ENCODE results near the gene ANKRD17. TPM values are rescaled to one million over a fixed set of nuclear protein-coding genes. Genes with fewer than 3 reads are reported as not detected.
A peak's percentile ranks its signal among the peaks of the same experiment; 100 is the strongest.
"Not testable (repeated sequence)": the region's sequence is repeated elsewhere in the genome, so short reads cannot be mapped to it uniquely, and the experiment has no call there.

The ANKRD17 gene
- total RNA-seq, 1 donor from 2014 or later, result 60.8 TPM

DNA sequence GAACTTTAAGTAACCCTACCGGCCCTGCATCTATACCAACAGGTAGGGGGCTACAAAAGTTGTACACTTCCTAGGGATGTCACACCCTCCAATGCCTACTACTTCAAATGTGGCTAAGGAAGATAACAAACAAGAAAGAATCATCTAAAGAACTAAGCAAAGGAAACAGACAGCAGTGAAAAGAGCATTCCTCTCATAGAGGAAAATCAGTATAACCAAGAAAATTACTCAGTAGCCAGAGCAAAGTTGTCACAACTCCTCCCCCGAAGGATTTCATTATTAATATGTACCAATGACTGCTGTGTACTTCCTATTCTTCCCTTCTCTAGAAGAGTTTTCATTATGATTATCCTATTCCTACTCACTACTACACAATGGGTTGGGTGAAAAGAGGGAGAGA lies 12.6 kb downstream of the ANKRD17 start:
- no peak for DNase-seq (ENCODE audit: low spot score)

DNA sequence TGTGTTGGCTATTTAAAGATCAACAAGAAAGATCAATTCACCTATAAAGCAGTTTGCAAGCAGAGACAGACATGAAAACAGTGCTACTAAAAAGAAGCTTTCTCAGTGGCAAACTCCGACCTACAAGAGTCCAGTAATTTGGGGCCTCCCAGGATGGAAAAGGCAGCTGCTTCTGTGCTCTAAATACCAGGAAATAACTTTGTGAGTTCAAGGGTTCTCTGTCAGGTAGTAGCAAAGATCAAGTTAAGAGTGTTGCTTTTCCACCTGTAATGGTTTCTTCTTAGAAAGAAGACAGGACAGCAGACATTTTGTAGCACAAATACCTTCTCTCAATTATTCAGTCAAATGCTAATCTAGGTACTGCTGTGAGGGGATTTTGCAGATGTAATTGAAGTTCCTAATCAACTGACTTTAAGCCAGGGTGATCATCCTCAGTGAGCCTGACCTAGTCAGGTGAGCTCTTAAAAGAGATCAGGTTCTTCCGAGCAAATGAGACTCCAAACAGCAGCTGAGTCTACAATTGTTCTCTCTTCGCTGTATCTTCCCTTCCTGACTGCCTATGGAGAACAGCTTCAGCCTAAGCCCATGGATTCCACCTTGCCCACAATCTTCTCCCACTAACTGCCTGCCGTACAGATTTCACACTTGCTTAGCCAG lies 13.5 kb downstream of the ANKRD17 start:
- DNase-seq (ENCODE audit: low spot score), result no peak

DNA sequence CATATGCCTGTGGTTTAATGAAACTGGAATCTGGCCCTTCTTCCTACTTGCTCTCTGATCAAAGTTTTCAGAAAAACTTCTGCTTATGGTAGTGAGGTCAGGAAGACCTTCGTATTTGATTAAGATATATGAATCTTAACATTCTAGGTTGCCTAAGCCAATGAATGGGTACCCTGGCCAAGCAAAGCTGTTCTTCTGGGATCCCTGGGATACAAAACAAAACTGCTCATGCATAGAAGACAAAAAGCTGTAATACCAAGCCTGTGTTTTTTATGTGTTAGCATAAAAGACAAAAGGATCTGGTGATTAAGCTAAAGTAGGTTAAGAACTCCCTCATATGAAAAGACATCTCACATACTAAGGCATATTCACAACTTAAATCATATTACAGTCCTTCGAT lies 21.6 kb downstream of the ANKRD17 start:
- DNase-seq (ENCODE audit: low spot score), result no peak

DNA sequence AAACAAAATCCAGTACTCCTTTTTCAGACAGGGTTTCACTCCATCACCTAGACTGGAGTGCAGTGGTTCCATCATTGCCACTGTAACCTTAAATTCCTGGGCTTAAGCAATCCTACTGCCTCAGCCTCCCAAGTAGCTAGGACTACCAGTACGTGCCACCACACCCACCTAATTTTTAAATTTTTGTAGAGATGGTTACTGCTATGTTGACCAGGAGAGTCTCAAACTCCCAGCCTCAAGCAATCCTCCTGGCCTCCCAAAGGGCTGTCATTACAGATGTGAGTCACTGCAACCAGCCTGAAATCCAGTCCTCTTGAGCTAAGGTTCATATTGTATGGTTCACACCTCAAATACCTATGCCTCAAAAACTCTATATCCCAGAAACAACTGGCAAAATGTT lies 22.4 kb downstream of the ANKRD17 start:
- DNase-seq (ENCODE audit: low spot score), result no peak

DNA sequence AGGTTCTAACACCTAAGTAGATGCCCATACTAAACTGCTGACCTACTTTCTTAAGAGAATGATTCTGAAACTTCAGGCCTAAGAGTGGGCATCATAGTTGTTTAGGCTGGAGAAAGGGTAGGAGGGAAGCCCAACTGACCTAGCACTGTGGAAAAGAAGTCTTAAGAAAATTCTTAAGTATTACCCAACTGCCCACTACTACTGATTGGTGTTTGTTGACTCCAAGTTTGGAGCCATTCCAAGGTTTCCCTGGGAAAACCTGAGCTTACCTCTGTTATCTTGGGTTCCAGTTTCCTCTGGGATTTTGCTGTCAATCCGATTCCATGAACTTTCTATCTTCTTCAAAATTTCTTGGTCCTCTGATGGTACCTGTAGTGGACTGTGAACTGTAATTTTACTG lies 23.9 kb downstream of the ANKRD17 start:
- DNase-seq (ENCODE audit: low spot score), result no peak

DNA sequence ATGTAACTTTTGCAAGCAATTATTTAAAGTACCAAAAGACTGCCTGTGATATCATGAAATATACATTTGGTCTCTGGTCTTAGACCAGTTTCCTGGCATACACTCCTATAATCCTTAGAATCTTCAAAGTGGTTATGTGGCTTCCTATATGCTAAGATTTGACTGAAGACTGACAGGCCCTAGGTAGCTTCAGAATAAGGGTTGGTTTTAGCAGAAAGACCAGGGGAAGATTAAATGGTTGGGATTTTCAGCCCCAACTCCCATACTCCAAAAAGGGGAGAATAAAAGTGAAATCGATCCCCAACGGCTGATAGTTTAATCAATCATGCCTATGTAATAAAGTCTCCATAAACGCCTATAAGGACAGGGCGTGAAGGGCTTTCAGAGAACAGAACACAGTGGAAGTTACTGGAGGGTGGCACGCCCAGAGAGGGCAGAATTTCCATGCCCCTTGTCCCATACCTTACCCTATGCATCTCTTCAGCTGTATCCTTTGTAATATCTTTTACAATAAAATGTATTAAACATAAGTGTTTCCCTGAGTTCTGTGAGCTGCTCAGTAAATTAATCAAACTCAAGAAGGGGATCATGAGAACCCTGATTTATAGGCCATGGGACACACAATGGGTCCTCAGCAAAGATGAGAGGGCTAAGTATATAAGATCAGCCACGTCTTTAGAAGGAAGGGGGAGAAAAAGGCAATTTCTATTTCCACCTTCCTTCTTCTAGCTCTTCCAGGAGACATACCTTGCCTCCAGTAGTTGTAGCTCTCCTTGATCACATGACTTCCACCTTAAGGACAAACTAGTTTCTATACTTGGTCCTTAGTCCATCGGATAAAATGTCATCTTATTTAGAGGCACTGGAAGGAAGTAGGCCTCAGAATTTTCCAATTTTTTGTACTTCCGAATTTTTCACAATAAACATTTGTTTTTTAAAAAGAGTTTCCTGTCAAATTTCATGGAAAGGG lies 26.8 kb downstream of the ANKRD17 start:
- DNase-seq (ENCODE audit: low spot score), result no peak

DNA sequence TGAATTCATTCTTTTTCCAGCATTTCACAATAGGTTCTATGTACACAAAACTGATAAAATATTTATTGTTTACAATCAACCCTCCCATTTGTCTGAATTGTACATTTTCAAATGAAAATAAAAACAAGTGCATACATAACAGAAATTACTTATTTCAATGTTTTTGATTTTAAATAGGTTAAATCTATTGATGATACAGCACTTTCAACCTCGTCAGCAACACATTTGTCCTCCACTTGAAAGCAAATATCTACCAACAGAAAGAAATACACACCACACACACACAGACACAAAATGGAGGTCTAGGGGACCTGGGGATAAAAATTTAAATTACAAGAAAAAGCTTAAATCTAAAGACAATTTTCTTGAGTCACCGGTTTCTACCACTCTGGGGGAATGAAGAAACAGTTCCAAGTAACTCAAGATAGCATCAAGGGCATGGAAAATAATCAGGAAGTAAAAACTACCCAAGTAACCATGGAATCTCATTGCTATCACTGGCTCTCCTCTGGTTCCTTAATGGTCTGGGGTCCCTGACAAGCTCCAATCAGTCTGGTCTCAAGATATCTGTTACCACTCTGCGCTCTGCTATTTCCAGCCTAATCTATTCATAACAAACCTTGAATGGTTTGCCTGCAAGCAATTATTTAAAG lies 27.6 kb downstream of the ANKRD17 start:
- DNase-seq (ENCODE audit: low spot score), result no peak

DNA sequence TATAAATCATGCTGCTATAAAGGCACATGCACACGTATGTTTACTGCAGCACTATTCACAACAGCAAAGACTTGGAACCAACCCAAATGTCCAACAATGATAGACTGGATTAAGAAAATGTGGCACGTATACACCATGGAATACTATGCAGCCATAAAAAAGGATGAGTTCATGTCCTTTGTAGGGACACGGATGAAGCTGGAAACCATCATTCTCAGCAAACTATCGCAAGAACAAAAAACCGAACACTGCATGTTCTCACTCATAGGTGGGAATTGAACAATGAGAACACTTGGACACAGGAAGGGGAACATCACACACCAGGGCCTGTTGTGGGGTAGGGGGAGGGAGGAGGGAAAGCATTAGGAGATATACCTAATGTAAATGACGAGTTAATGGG lies 29.8 kb downstream of the ANKRD17 start:
- DNase-seq (ENCODE audit: low spot score), result not testable (repeated sequence)

DNA sequence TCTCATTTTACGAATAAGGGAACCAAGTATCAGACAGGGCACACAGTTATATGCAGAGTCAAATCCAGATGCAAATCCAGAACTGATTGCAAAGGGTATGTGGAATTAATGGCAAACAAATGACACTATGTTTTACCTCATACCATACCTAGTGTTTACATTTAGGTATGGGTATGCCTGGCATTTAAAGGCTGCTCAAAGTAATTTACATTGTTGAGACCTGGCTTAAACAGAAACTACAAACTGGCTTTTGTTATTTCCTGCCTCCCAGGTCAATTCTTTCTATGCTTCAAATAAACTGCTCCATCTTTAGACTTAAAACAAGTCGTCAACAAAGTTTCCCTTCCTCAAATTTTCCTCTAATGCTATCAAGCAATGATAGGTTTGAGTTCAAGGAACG lies 33.7 kb downstream of the ANKRD17 start:
- no peak for DNase-seq (ENCODE audit: low spot score)

DNA sequence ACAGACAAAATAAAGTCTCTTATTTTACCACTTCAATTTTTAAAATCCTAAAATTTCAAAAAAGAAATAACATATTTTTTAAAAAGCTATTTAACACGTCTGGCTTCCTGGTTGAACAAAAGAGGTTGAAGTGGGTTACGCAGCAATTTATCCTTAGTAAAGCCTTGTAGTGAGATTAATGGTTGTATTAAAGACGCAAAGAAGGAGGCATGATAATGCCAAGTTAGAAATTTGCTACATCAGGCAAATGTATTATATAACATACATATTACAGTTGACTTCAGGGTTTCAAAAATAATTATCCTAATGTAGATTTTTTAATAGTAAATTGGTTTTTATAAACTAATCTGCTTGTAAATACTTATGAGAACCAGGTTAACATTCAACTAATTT lies 35.3 kb downstream of the ANKRD17 start:
- no peak for DNase-seq (ENCODE audit: low spot score)

DNA sequence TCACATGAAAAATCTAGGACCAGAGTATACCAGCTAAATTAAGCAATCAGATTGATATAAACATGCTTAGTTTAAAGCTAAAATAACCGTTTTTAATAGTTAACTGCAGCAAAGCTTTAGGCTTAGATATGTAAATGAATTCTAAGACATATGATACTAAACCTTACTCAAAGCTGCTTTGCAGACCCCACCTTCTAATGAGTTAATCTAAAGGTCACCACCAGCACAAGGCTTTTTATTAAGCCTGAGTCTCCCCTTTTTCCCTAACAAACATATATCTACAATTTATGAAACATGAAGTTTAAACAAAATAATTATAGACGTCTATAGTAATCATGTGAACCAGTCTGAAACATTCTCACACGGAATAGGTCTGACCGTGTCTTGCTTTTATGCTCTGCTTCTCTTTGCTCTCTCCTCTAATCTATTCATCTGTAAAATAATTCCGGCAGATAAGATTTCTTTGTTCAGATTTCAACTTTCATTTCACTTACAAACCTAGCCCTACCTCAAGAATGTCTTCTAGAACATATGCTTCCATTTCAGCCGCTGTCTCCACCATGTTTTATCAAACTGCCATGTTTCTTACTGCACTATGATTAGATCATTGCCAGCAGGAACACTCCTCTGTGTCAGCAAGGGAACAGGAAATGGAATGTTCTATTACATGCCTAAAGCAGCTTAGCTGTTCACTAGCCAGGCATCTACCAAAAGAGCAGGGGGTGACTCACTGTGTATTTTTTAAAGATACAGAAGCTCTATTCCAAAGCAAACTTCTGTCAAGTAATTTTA lies 35.9 kb downstream of the ANKRD17 start:
- DNase-seq (ENCODE audit: low spot score), result peak; percentile 75

DNA sequence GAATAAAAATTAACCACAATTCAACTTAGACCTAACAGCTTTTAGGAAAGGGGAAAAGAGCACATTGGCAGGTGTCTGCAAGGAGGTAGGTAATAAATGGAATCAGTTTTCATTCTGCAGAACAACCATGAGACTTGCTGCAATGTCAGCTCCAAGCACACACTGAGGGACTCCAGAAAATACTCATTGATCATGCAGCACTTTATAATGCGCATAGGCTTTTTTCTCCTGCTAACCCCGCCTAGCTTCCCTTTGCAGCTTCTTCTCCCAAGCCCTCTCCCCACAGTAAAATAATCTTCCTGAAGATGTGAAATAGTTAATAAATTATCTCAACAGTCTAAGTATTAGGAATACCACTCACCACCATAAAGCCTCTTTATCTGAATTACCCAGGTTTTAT lies 36.9 kb downstream of the ANKRD17 start:
- no peak for DNase-seq (ENCODE audit: low spot score)

DNA sequence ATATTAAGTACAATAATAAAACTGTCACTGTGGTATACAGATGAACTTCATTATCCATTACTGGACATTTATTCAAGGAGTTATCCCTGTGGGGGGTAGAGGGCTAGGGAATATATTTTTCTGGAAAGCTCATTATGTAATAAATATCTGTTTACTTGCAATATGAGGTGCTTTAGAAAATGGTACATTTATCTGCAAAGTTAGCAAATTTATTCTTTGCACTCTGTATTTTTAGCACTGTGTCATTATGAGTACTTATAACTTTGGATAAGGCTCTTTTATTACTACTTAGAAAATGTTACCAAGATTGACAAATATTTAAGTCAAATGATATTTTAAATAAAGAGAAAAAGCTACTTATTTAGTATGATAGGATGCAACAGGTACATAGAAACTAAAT lies 37.8 kb downstream of the ANKRD17 start:
- DNase-seq (ENCODE audit: low spot score), result no peak

DNA sequence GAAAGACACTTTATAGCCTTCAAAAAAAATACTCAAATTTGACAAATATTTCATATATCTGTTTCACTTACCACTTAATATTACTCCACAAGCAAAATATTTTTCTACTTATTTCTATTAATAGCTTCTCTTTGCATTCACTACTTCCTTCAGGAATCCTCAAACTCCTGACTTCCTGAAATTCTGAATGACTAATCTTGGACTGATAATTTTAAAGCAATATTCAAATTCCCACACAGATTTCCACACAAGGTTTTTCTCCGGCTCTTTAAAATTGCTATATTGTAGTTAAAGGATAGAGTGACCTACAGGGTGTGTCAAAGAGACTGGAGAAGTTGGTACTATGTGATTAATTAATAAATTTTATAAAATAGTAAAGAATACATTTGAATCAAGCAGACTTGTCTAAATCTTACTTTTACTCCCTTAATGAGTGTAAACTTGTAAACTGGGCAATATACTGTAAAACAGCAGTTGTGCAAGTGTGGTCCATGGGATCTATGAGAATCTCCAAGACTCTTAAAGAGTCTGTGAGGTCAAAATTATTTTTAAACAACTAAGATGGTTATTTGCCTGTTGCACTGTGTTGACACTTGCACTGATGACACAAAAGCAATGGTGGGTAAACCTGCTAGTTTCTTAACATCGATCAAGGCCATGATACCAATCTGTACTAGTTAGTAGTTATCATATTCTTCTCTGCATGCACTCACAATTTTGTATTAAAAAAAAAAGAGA lies 44.5 kb downstream of the ANKRD17 start:
- DNase-seq (ENCODE audit: low spot score), result no peak

DNA sequence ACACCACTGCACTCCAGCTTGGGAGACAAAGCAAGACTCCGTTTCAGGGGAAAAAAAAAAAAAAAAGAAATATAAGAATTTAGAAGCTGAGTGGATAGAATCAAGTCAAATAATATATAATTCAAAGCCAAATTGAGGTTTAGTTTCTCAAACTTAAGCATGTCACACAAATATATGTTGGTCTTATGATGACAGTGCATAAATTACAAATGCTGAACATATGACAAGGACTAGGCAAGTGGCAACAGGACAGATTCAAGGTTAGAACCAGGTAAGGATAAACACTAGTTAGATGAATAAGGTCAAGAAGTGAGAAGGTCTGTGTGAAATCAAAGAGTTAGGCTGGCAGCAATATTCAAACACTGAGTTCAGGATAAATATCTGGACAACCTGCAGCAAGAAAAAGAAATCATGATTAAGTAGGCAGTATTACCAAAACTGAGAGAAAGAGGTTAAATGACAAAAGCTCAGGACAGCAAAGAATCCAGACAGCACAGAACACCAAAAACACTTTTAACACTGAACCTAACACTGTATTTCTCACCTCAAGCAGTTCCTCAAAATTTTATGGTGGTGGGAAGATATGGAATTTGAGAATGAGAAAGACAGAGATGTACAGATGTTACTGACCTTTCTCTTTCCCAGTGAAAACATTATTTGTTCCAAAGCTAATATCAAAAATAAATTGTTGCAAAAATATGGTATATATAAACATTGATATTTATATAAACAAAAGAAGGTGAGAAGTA lies 45.4 kb downstream of the ANKRD17 start:
- DNase-seq (ENCODE audit: low spot score), result no peak

DNA sequence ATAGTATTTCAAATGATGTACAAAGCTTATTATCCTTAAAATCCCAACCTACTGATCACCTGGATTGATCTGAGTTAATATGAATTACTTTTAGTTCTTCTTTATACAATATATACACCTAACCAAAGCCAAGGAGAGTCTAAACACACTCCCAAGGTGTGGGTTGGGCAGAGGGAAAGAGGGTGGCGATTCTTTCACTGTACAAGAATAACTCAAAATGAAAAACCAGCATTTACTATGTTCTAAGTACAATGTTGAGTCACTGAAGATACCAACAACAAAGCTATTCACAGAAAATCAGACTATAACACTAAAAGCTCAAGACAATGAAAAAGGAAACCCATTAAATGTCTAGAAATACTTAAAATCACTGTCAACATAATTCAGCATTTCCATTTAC lies 46.6 kb downstream of the ANKRD17 start:
- no peak for DNase-seq (ENCODE audit: low spot score)

DNA sequence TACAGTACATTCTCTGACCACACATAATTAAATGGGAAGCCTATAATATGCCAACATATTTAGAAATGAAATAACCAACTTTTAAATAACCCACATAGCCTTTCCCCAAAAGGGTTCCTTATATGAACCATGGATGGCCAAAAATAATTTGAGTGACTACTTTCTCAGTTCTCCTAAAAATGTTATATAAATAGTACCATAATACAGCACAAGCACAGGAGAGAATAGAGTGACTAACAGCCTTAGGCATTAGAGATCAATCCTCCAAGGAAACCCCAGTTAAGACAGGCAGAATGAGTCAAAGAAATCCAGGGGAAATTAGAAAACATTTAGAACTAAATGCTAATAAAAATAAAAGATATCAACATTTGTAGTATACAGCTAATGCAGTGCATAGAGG lies 50.2 kb downstream of the ANKRD17 start:
- DNase-seq (ENCODE audit: low spot score), result no peak

DNA sequence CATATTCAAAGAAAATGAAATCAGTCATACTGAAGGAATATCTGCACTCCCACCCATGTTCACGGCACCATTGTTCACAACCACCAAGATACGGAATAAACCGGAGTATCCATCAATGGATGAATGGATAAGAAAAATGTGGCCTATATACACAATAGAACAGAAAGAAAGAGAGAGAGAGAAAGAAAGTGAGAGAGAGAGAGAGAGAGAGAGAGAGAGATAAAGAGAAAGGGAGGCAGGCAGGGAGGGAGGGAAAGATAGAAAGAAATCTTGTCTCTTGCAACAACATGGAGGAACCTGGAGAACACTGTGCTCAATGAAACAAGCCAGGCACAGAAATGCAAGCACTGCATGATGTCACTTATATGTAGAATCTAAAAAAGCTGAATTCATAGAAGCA lies 52.4 kb downstream of the ANKRD17 start:
- DNase-seq (ENCODE audit: low spot score), result no peak

DNA sequence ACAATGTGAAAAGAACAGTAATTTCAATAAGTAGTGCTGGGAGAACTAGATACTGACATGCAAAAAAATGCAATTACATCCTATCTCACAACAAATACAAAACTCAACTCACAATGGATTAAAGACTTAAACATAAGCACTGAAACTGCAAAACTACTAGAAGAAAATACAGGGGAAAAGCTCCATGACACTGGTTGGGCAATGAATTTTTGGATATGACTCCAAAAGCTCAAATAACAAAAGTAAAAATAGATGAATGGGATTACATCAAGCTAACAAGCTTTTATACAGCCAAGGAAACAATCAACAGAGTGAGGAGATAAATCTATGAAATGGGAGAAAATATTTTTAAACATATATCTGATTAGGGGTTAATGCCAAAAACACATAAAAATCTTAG lies 53.1 kb downstream of the ANKRD17 start:
- DNase-seq (ENCODE audit: low spot score), result no peak

DNA sequence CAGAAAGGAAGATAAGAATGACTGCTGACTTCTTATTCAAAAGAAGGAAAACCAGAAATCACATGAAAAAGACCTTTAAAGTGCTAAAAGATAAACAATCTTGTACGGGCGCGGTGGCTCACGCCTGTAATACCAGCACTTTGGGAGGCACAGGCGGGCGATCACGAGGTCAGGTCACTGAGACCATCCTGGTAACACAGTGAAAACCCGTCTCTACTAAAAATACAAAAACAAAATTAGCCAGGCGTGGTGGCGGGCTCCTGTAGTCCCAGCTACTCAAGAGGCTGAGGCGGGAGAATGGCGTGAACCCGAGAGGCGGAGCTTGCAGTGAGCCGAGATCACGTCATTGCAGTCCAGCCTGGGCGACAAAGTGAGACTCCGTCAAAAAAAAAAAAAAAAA lies 54.6 kb downstream of the ANKRD17 start:
- not testable (repeated sequence) for DNase-seq (ENCODE audit: low spot score)

All from mucosa of gallbladder (tissue), 1 donor.